HUES6 (cell line): ENCODE data around the gene PIKFYVE.
"Not testable (repeated sequence)": the region's sequence is repeated elsewhere in the genome, so short reads cannot be mapped to it uniquely, and the experiment has no call there.

Experiments
- H3K27ac ChIP-seq: 2 replicates; pipeline ENCODE4 v1.7.0; 2013; ENCODE audit warnings: low read depth, mild to moderate bottlenecking, low read length, inconsistent platforms
- H3K27me3 ChIP-seq: 2 replicates; pipeline ENCODE4 v1.6.1; 2013; ENCODE audit warnings: low read length; ENCODE audit not compliant: control insufficient read depth, insufficient read depth
- H3K36me3 ChIP-seq: 2 replicates; pipeline ENCODE4 v1.6.1; 2013; ENCODE audit warnings: low read length; ENCODE audit not compliant: control insufficient read depth, insufficient read depth
- H3K4me1 ChIP-seq: 2 replicates; pipeline ENCODE4 v1.6.1; 2013; ENCODE audit warnings: low read length; ENCODE audit not compliant: control insufficient read depth, insufficient read depth
- H3K4me3 ChIP-seq: 2 replicates; pipeline ENCODE4 v1.5.1; 2013; ENCODE audit warnings: low read depth, low read length
- H3K9ac ChIP-seq: one replicate; pipeline ENCODE4 v1.6.1; 2013; ENCODE audit warnings: mild to moderate bottlenecking, low read length
- H3K9me3 ChIP-seq: 2 replicates; pipeline ENCODE4 v1.6.1; 2013; ENCODE audit warnings: low read depth, low read length; ENCODE audit not compliant: control insufficient read depth, insufficient read depth

PIKFYVE gene

DNA sequence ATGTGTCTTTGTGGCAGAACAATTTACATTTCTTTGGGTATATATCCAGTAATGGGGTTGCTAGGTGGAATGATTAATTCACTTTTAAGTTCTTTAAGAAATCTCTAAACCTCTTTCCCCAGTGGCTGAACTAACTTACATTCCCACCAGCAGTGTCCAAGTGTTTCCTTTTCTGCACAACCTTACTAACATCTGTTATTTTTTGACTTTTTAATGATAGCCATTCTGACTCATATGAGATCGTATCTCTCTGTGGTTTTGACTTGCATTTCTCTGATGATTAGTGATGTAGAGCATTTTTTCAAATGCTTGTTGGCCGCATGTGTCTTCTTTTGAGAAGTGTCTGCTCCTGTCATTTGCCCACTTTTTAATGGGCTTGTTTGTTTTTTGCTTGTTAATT, 97.4 kb downstream of the PIKFYVE start:
- H3K4me3 ChIP-seq: no peak overlapping the region
- H3K27ac ChIP-seq: no peak overlapping the region
- H3K9ac ChIP-seq: no peak overlapping the region
- no peaks in the 10 kb centered on the region for H3K27me3 ChIP-seq
- peaks cover 9% of the 10 kb centered on the region; the same call in 1 of the 2 replicates for H3K36me3 ChIP-seq
- H3K4me1 ChIP-seq: 0 out of 2 replicates have a peak, but pooled peaks cover 3% of the 10 kb centered on the region
- peaks cover 2% of the 10 kb centered on the region; the same call in 1 of the 2 replicates for H3K9me3 ChIP-seq

DNA sequence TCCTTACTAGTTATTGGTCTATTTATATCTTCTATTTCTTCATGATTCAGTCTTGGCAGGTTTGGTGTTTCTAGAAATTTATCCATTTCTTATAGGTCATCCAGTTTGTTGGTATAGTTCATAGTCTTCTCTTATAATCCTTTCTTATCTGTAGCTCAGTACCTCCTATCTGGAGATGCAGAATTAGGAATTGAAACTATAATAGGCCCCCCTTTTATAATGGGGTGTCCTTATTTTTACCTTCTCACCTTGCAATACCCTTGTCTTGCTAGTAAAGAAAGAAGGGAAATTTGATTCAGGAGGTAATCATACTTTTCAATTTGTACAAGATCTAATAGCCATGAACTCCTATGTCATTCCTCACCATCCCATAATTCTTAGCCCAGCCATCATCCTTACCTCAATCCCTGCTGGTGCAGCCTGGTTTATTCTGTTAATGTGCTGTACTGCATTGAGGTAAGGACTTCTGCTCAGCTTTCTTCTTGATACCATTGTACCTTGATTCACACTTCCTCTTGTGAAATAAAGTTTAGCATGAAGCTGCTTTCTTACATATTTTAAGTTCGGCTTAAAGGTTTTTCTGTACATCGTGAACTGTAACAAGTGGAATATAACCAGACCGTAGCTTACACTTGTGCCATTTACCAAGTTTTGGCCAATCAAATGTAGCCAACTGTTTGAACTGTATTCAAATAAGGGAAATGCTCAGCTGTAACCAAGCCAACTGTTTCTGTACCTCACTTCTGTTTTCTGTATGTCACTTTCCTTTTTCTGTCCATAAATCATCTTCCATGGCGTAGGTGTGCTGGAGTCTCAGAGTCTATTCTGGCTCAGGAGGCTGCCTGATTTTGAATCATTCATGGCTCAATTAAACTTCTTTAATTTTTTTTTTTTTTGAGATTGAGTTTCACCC, 100.4 kb downstream of the PIKFYVE start:
- H3K4me1 ChIP-seq: 0 out of 2 replicates have a peak, but pooled peaks cover 3% of the 10 kb centered on the region
- H3K9me3 ChIP-seq: peaks cover 2% of the 10 kb centered on the region; the same call in 1 of the 2 replicates
- no peaks in the 10 kb centered on the region for H3K27me3 ChIP-seq
- no peaks in the 10 kb centered on the region for H3K36me3 ChIP-seq
- H3K4me3 ChIP-seq: no peak overlapping the region
- H3K27ac ChIP-seq: no peak overlapping the region
- H3K9ac ChIP-seq: no peak overlapping the region

GRCh38 chr2:208369091-208369490, 103.0 kb downstream of the PIKFYVE start:
- peaks cover 2% of the 10 kb centered on the region; the same call in 1 of the 2 replicates for H3K9me3 ChIP-seq
- no peaks in the 10 kb centered on the region for H3K36me3 ChIP-seq
- H3K4me3 ChIP-seq: no peak overlapping the region
- H3K27me3 ChIP-seq: no peaks in the 10 kb centered on the region
- no peaks in the 10 kb centered on the region for H3K4me1 ChIP-seq
- H3K9ac ChIP-seq: no peak overlapping the region
- H3K27ac ChIP-seq: no peak overlapping the region

GRCh38 chr2:208370881-208371633, 105.0 kb downstream of the PIKFYVE start:
- no peak overlapping the region for H3K27ac ChIP-seq
- H3K4me1 ChIP-seq: no peaks in the 10 kb centered on the region; the same call in 1 of the 2 replicates
- H3K27me3 ChIP-seq: no peaks in the 10 kb centered on the region
- no peaks in the 10 kb centered on the region for H3K9me3 ChIP-seq
- no peaks in the 10 kb centered on the region for H3K36me3 ChIP-seq
- H3K9ac ChIP-seq: no peak overlapping the region
- H3K4me3 ChIP-seq: no peak overlapping the region

GRCh38 chr2:208371634-208371935, 105.5 kb downstream of the PIKFYVE start:
- Histone ChIP-seq H3K27me3 (no peaks in the 10 kb centered on the region), H3K4me1 (no peaks in the 10 kb centered on the region; the same call in 1 of the 2 replicates), H3K27ac (no peak overlapping the region), H3K9ac (no peak overlapping the region), H3K36me3 (no peaks in the 10 kb centered on the region), H3K9me3 (peaks cover 1% of the 10 kb centered on the region; the same call in 1 of the 2 replicates), H3K4me3 (no peak overlapping the region)

DNA sequence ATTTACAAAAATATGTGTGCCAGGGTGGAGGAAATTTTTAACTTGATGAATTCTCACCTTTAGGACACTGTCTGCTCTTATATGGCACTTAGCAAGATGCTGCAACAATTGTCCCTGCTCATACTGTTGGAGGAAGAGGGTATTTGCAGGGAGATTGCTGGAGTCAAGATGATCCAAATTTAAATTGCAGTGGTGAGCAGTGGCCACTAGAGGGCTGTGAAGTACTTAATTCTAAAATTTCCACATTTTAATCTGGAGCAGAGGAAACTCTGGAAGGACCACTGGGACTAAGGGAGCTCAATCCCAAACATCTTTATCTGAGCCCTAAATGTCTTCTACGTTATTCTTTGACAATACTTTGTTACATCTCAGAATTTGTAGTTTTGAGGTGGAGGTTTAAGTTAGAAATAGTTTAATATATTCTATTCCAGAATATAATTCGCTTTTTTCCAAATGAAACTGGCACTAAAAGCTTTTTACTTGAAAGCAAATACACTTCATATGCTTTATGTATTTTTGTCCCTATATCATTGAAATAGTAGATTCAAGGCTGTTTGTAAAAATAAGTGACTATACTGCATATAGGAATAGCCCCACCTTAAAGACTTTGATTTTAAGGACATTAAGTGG, 107.5 kb downstream of the PIKFYVE start:
- Histone ChIP-seq H3K27me3 (no peaks in the 10 kb centered on the region), H3K27ac (no peak overlapping the region), H3K4me1 (no peaks in the 10 kb centered on the region; the same call in 1 of the 2 replicates), H3K36me3 (no peaks in the 10 kb centered on the region), H3K4me3 (no peak overlapping the region), H3K9me3 (peaks cover 6% of the 10 kb centered on the region), H3K9ac (no peak overlapping the region)

DNA sequence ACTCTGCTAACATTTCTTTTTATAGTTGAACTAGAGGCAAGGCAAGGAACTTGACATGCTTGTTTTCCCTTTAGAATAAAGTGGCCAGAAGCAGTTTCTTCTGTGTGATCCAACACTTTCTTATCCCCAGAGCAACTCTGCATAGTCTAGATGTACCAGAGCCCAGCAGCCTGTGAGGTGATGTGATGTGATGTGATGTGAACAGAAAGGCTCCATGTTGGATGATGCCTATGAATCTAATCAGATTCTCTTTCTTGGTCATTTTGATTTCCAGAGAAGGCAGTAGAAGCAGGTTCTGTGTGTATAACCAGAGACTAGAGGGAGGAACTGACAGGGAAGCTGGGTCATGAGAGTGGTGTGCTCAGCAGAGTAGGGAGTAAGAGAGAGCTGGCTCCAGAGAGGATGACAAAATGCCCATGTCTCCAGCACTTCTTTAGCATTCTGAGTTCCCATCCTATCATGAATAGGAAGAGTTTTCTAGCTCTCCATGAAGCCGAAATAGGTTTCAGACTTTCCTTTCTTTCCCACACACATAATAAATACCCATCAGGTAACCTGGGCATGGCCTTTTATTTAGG, 109.5 kb downstream of the PIKFYVE start:
- H3K9ac ChIP-seq: no peak overlapping the region
- H3K27me3 ChIP-seq: no peaks in the 10 kb centered on the region
- peaks cover 10% of the 10 kb centered on the region for H3K9me3 ChIP-seq
- H3K4me1 ChIP-seq: no peaks in the 10 kb centered on the region; the same call in 1 of the 2 replicates
- H3K36me3 ChIP-seq: no peaks in the 10 kb centered on the region
- H3K4me3 ChIP-seq: no peak overlapping the region
- no peak overlapping the region for H3K27ac ChIP-seq

DNA sequence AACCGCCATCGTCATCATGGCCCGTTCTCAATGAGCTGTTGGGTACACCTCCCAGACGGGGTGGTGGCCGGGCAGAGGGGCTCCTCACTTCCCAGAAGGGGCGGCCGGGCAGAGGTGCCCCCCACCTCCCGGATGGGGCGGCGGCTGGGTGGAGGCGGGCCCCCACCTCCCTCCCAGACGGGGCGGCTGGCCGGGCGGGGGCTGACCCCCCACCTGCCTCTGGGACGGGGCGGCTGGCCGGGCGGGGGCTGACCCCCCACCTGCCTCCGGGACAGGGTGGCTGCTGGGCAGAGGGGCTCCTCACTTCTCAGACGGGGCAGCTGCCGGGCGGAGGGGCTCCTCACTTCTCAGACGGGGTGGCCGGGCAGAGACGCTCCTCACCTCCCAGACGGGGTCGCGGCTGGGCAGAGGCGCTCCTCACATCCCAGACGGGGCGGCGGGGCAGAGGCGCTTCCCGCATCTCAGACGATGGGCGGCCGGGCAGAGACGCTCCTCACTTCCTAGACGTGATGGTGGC, 111.3 kb downstream of the PIKFYVE start:
- H3K9ac ChIP-seq, H3K27ac ChIP-seq, H3K36me3 ChIP-seq, H3K4me3 ChIP-seq, H3K27me3 ChIP-seq, H3K9me3 ChIP-seq, H3K4me1 ChIP-seq: not testable (repeated sequence)

- Histone ChIP-seq H3K9ac (no peak overlapping the region), H3K36me3 (no peaks in the 10 kb centered on the region), H3K9me3 (peaks cover 10% of the 10 kb centered on the region), H3K27me3 (no peaks in the 10 kb centered on the region), H3K27ac (no peak overlapping the region), H3K4me1 (no peaks in the 10 kb centered on the region; the same call in 1 of the 2 replicates), H3K4me3 (no peak overlapping the region)
Measured at GRCh38 chr2:208379192-208379591, 113.1 kb downstream of the PIKFYVE start.

DNA sequence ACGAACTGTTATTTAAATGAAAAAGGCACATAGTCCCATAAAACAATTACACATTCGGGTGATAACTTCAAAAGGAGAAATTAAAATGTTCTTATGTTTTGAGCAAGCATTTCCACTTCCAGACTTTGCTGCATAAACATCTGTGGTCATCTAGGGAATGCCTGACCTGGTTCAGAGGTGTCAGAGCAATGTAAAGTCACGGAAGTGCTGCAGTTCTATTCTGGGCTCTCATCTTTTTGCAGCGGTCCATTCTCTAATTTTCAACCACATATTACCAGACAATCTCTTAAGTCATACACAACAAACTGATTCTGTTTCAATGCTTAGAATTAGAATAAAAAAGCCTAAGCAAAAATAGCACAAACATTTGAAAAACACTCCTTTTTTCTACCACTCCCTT, 118.6 kb downstream of the PIKFYVE start:
- H3K4me1 ChIP-seq: no peaks in the 10 kb centered on the region
- no peak overlapping the region for H3K27ac ChIP-seq
- H3K36me3 ChIP-seq: no peaks in the 10 kb centered on the region
- H3K4me3 ChIP-seq: no peak overlapping the region
- H3K9ac ChIP-seq: no peak overlapping the region
- no peaks in the 10 kb centered on the region for H3K9me3 ChIP-seq
- H3K27me3 ChIP-seq: no peaks in the 10 kb centered on the region
